ENCODE measurements around the gene SMC1B. TPM values are rescaled to one million over a fixed set of nuclear protein-coding genes. Genes with fewer than 3 reads are reported as not detected.
"Not testable (repeated sequence)": the region's sequence is repeated elsewhere in the genome, so short reads cannot be mapped to it uniquely, and the experiment has no call there.

SMC1B gene
- total RNA-seq, 2 experiments from 2014 or later, result 0.08 TPM; not detected in 1

GRCh38 chr22:45381348-45381747, 32.1 kb downstream of the SMC1B start:
- Histone ChIP-seq H3K9me3 (ENCODE audit: low read length) (no peaks in the 10 kb centered on the region), H3K36me3 (ENCODE audit: insufficient read depth, low read length) (no peaks in the 10 kb centered on the region), H2AFZ (ENCODE audit: low read length) (no peak overlapping the region), H3K4me1 (ENCODE audit: insufficient read depth, low read length, poor library complexity, severe bottlenecking) (no peaks in the 10 kb centered on the region), H3K4me3 (ENCODE audit: low read depth, low read length, poor library complexity, severe bottlenecking) (no peak overlapping the region), H3K79me2 (ENCODE audit: insufficient read depth, low read depth, low read length) (no peaks in the 10 kb centered on the region), H4K20me1 (ENCODE audit: insufficient read depth, low read length) (no peaks in the 10 kb centered on the region), H3K9me2 (ENCODE audit: insufficient read depth, low read length) (no peaks in the 10 kb centered on the region), H3K4me2 (ENCODE audit: low read length) (no peak overlapping the region), H3K27ac (ENCODE audit: low read depth, low read length, poor library complexity, severe bottlenecking) (no peak overlapping the region)
- ChIA-PET CTCF (ENCODE audit: unreplicated experiment) (no interaction called here), POLR2A (no interaction called here)
- intact Hi-C loops (cut with micrococcal nuclease; ENCODE audit: unreplicated experiment), result no loop called here
- BruUV-seq (replicated peaks), result no TSS peak
- TF ChIP-seq CTCF (conservative IDR thresholded peaks at IDR 0.05; ENCODE audit: low read length) (no peak), EZH2phosphoT487 (IDR thresholded peaks at IDR 0.05; ENCODE audit: borderline replicate concordance, low read depth, low read length) (no peak)
- no peak for DNase-seq (ENCODE audit: low spot score)

DNA sequence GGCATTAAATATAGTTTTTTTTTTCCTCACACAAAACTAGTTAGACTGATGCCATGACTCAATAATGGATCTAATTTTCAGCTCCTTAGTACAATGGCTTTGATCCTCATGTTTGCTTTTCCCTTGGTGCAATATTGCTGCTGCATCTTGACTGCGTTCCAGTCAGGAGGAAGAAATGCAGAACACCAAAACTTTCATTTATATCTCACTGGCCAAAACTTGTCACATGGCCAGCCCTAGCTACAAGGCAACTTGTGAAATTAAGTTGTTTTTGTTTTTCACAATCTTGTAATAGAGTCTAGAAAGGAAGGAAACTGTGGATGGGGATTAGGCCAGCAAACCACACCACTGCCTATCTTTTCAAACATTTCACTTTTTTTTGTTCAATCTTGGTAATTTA, 36.7 kb downstream of the SMC1B start:
- no peak overlapping the region for H3K4me2 ChIP-seq (ENCODE audit: low read length)
- no peaks in the 10 kb centered on the region for H3K4me1 ChIP-seq (ENCODE audit: insufficient read depth, low read length, poor library complexity, severe bottlenecking)
- H2AFZ ChIP-seq (ENCODE audit: low read length), result no peak overlapping the region
- BruUV-seq (replicated peaks), result no TSS peak
- H3K4me3 ChIP-seq (ENCODE audit: low read depth, low read length, poor library complexity, severe bottlenecking), result no peak overlapping the region
- no peaks in the 10 kb centered on the region for H3K9me3 ChIP-seq (ENCODE audit: low read length)
- no peaks in the 10 kb centered on the region for H3K79me2 ChIP-seq (ENCODE audit: insufficient read depth, low read depth, low read length)
- TF ChIP-seq EZH2phosphoT487 (IDR thresholded peaks at IDR 0.05; ENCODE audit: borderline replicate concordance, low read depth, low read length) (no peak), CTCF (conservative IDR thresholded peaks at IDR 0.05; ENCODE audit: low read length) (no peak)
- H3K9me2 ChIP-seq (ENCODE audit: insufficient read depth, low read length), result no peaks in the 10 kb centered on the region
- H3K27ac ChIP-seq (ENCODE audit: low read depth, low read length, poor library complexity, severe bottlenecking), result no peak overlapping the region
- ChIA-PET CTCF (ENCODE audit: unreplicated experiment) (no interaction called here), POLR2A (no interaction called here)
- no peaks in the 10 kb centered on the region for H3K36me3 ChIP-seq (ENCODE audit: insufficient read depth, low read length)
- DNase-seq (ENCODE audit: low spot score), result no peak
- intact Hi-C loops (cut with micrococcal nuclease; ENCODE audit: unreplicated experiment), result no loop called here
- no peaks in the 10 kb centered on the region for H4K20me1 ChIP-seq (ENCODE audit: insufficient read depth, low read length)

GRCh38 chr22:45376009-45376408, 37.4 kb downstream of the SMC1B start:
- CTCF ChIA-PET (ENCODE audit: unreplicated experiment), result no interaction called here
- H3K4me2 ChIP-seq (ENCODE audit: low read length), result no peak overlapping the region
- BruUV-seq (replicated peaks), result no TSS peak

DNA sequence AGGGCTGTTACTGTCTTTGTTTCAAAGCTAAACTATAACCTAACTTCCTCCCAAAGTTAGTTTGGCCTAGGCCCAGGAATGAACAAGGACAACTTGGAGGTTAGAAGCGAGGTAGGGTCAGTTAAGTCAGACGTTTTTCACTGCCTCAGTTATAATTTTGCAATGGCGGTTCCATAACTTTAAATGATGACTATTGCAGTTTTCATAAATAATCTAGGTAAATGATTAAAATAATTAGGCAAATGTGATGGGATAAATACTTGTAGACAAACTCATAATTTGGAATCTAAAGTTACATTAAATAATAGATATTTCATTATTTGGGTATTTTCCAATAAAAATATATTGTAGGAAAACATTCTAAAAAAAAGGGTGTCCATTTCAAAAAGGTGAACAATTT, 39.8 kb downstream of the SMC1B start:
- H3K36me3 ChIP-seq (ENCODE audit: insufficient read depth, low read length); DNase-seq (ENCODE audit: low spot score); H3K4me2 ChIP-seq (ENCODE audit: low read length); H3K9me3 ChIP-seq (ENCODE audit: low read length); H3K79me2 ChIP-seq (ENCODE audit: insufficient read depth, low read depth, low read length); H3K27ac ChIP-seq (ENCODE audit: low read depth, low read length, poor library complexity, severe bottlenecking); H2AFZ ChIP-seq (ENCODE audit: low read length); intact Hi-C loops (cut with micrococcal nuclease; ENCODE audit: unreplicated experiment); H3K4me3 ChIP-seq (ENCODE audit: low read depth, low read length, poor library complexity, severe bottlenecking); H3K9me2 ChIP-seq (ENCODE audit: insufficient read depth, low read length); H3K4me1 ChIP-seq (ENCODE audit: insufficient read depth, low read length, poor library complexity, severe bottlenecking); BruUV-seq (replicated peaks); H4K20me1 ChIP-seq (ENCODE audit: insufficient read depth, low read length): not testable (repeated sequence)
- CTCF ChIA-PET (ENCODE audit: unreplicated experiment), result interaction anchor here (0.6 kb wide), 1 partner anchor 16 kb away, joined by 4 read pairs; no protein-coding TSS in a partner anchor
- POLR2A ChIA-PET, result interaction anchor here (0.6 kb wide), 1 partner anchor 594 kb away, joined by 6 read pairs; no protein-coding TSS in a partner anchor

More at GRCh38 chr22:45376009-45376408, 37.4 kb downstream of the SMC1B start:
- TF ChIP-seq CTCF (conservative IDR thresholded peaks at IDR 0.05; ENCODE audit: low read length), result no peak
- no peak for TF ChIP-seq EZH2phosphoT487 (IDR thresholded peaks at IDR 0.05; ENCODE audit: borderline replicate concordance, low read depth, low read length)
- no peaks in the 10 kb centered on the region for H3K79me2 ChIP-seq (ENCODE audit: insufficient read depth, low read depth, low read length)
- H4K20me1 ChIP-seq (ENCODE audit: insufficient read depth, low read length), result no peaks in the 10 kb centered on the region
- H3K4me3 ChIP-seq (ENCODE audit: low read depth, low read length, poor library complexity, severe bottlenecking), result no peak overlapping the region
- no peak for DNase-seq (ENCODE audit: low spot score)
- no peaks in the 10 kb centered on the region for H3K36me3 ChIP-seq (ENCODE audit: insufficient read depth, low read length)
- intact Hi-C loops (cut with micrococcal nuclease; ENCODE audit: unreplicated experiment), result no loop called here
- no peaks in the 10 kb centered on the region for H3K9me3 ChIP-seq (ENCODE audit: low read length)
- no peak overlapping the region for H2AFZ ChIP-seq (ENCODE audit: low read length)
- no peak overlapping the region for H3K27ac ChIP-seq (ENCODE audit: low read depth, low read length, poor library complexity, severe bottlenecking)
- no peaks in the 10 kb centered on the region for H3K4me1 ChIP-seq (ENCODE audit: insufficient read depth, low read length, poor library complexity, severe bottlenecking)
- POLR2A ChIA-PET, result no interaction called here
- H3K9me2 ChIP-seq (ENCODE audit: insufficient read depth, low read length), result no peaks in the 10 kb centered on the region
